Effector memory CD4-positive, alpha-beta T cell (primary cell): ENCODE measurements around the gene SIRT6.
A peak's percentile ranks its signal among the peaks of the same experiment; 100 is the strongest.
"Not testable (repeated sequence)": the region's sequence is repeated elsewhere in the genome, so short reads cannot be mapped to it uniquely, and the experiment has no call there.

ENCODE experiments used
- DNase-seq, 3 donors: peaks; one replicate each; pipeline ENCODE4 v3.0.0-alpha.2; 2020
- H3K27ac ChIP-seq: 2 replicates; pipeline ENCODE4 v1.7.0; 2013; ENCODE audit warnings: mild to moderate bottlenecking, low read length, moderate library complexity; ENCODE audit not compliant: insufficient read depth, poor library complexity, severe bottlenecking
- H3K27me3 ChIP-seq: replicated peaks from 2 replicates; pipeline ENCODE4 v1.7.0; 2013; ENCODE audit warnings: mild to moderate bottlenecking, low read length; ENCODE audit not compliant: insufficient read depth, control insufficient read depth, poor library complexity, severe bottlenecking
- H3K36me3 ChIP-seq: 2 replicates; pipeline ENCODE4 v1.7.0; 2013; ENCODE audit warnings: mild to moderate bottlenecking, low read length, moderate library complexity; ENCODE audit not compliant: control insufficient read depth, insufficient read depth
- H3K4me1 ChIP-seq: 2 replicates; pipeline ENCODE4 v1.7.0; 2013; ENCODE audit warnings: low read length, mild to moderate bottlenecking; ENCODE audit not compliant: control insufficient read depth, insufficient read depth, poor library complexity, severe bottlenecking
- H3K4me3 ChIP-seq: 2 replicates; pipeline ENCODE4 v1.7.0; 2013; ENCODE audit warnings: low read length, low read depth, mild to moderate bottlenecking; ENCODE audit not compliant: insufficient read depth, poor library complexity, severe bottlenecking
- H3K9me3 ChIP-seq: 2 replicates; pipeline ENCODE4 v1.7.0; 2013; ENCODE audit warnings: mild to moderate bottlenecking, low read length, moderate library complexity; ENCODE audit not compliant: control insufficient read depth

Gene SIRT6

DNA sequence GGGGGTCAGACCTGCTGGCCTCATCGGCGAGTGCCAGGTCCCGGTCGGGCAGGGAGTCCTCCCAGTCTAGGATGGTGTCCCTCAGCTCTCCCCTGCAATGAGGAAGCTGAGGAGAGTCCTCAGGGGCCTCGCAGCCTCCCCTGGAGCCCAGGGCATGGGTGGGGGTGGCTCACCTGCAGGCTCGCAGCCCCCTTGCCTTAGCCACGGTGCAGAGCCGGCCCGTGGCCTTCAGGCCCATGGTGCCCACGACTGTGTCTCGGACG is 6.8 kb downstream of the SIRT6 start:
- Histone ChIP-seq H3K4me3 (no peak overlapping the region), H3K27me3 (no peaks in the 10 kb centered on the region), H3K36me3 (peaks cover 19% of the 10 kb centered on the region), H3K9me3 (no peaks in the 10 kb centered on the region), H3K27ac (no peak overlapping the region), H3K4me1 (peaks cover 8% of the 10 kb centered on the region)
- DNase-seq, result no peak

GRCh38 chr19:4174895-4175668 is 7.3 kb downstream of the SIRT6 start:
- Histone ChIP-seq H3K27ac (no peak overlapping the region), H3K4me1 (peaks cover 3% of the 10 kb centered on the region), H3K27me3 (no peaks in the 10 kb centered on the region), H3K4me3 (no peak overlapping the region), H3K9me3 (no peaks in the 10 kb centered on the region), H3K36me3 (peaks cover 19% of the 10 kb centered on the region)
- DNase-seq, result no peak

DNA sequence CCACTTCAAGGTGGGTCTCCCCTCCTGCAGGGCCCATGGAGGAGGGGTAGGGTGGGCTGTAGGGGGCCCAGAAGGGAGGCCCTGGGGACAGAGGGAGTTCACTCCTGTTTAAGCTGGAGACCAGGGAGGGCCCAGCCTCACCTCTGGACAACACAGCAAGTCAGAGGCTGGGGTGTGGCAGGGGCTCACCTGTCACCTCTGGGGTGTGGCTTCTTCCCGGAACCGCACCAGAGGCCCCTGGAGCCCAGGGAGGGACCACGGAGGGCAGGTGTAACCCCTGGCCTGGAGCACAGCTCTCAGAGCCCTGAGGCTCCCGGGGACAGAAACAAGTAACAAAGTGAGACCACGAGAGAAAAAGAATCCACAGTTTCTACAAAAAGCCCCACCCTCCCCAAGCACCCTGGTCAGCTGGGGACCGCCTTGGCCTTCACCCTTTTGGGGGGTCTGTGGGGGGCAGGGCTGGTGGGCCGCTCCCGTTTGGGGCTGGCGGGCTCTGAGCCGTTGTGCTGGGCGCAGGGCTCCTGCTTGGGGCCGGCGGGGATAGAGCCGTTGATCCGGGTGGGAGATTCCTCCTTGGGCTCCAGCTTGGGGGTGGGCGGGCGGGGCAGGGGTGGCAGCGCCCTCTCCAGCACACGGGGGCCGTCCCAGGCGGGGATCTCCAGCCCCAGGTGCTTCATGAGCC is 8.0 kb downstream of the SIRT6 start:
- Histone ChIP-seq H3K9me3 (no peaks in the 10 kb centered on the region), H3K36me3 (peaks cover 16% of the 10 kb centered on the region), H3K27me3 (no peaks in the 10 kb centered on the region), H3K4me3 (no peak overlapping the region), H3K27ac (no peak overlapping the region), H3K4me1 (peaks cover 3% of the 10 kb centered on the region)
- no peak for DNase-seq

DNA sequence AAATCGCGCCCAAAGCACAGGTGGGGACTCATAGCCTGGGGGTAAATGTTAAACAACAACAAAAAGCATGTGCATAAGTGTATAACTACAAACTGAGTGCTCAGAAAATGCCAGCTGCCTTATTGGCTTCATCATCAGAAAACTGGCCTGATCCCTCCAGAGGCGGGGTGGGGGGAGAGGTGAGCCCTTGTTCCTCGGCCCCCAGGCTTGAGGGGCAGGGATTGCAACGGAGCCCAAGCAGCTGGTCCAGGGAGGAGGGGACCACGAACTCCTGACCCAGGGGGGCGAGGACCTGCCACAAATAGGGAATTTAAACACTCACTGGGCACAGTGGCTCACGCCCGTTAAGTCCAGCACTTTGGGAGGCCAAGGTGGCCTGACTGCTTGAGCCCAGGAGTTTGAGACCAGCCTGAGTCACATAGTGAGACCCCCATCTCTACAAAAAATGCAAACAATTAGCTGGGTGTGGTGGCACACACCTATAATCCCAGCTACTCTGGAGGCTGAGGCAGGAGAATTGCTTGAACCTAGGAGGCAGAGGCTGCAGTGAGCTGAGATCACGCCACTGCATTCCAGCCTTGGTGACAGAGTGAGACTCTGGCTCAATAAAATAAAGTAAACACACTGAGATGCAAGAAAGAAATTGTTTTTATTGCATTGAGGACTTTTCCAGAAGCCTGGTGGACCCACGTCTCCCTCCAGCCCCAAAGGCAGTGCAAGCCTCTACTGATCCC is 8.7 kb downstream of the SIRT6 start:
- H3K9me3 ChIP-seq, result no peaks in the 10 kb centered on the region
- H3K27me3 ChIP-seq, result no peaks in the 10 kb centered on the region

DNA sequence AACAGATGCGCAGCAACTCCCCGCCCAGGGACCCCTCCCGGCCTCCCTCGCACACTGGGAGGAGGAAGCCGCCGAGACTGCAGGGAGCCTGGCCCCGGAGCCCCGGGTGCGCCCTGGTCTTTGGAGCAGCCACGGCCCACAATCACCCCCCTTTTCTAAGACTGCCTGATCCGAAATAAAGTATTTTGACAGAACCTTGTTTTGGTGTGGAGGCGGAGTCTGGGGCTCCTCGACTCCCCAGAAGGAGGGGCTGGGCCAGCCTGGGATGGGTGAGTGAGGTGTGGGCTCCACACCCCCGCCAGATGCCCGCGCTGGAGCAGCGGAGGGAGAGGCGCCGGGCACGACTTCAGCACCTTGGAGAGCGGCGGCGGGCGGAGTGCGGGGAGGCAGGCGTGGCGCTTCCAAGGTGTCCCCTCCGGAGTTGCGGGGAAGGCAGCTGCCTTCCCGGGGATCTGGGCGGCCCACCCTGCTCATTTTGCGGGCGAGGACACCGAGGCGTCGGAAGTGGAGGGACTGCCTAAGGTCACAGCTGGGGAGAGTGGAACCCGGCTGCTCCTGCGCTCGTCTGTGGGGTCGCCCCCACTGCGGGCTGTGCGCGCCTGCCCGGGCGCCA is 9.4 kb downstream of the SIRT6 start:
- H3K36me3 ChIP-seq, result peaks cover 16% of the 10 kb centered on the region
- H3K4me3 ChIP-seq, result no peak overlapping the region
- no peaks in the 10 kb centered on the region for H3K9me3 ChIP-seq
- peak; percentile 41 to 53 (median 44) for DNase-seq
- peaks cover 3% of the 10 kb centered on the region for H3K4me1 ChIP-seq
- H3K27ac ChIP-seq, result no peak overlapping the region
- H3K27me3 ChIP-seq, result no peaks in the 10 kb centered on the region

More for the DNA sequence above, 8.7 kb downstream of the SIRT6 start:
- Histone ChIP-seq H3K27ac (no peak overlapping the region), H3K4me1 (peaks cover 3% of the 10 kb centered on the region), H3K4me3 (no peak overlapping the region), H3K36me3 (peaks cover 16% of the 10 kb centered on the region)
- no peak for DNase-seq

GRCh38 chr19:4171676-4172075 is 10.7 kb downstream of the SIRT6 start:
- no peak for DNase-seq
- H3K36me3 ChIP-seq, result peaks cover 9% of the 10 kb centered on the region
- no peaks in the 10 kb centered on the region for H3K27me3 ChIP-seq
- peaks cover 3% of the 10 kb centered on the region for H3K4me1 ChIP-seq
- H3K9me3 ChIP-seq, result no peaks in the 10 kb centered on the region
- no peak overlapping the region for H3K27ac ChIP-seq
- no peak overlapping the region for H3K4me3 ChIP-seq

GRCh38 chr19:4164262-4164661 is 18.1 kb downstream of the SIRT6 start:
- Histone ChIP-seq H3K36me3 (no peaks in the 10 kb centered on the region), H3K9me3 (no peaks in the 10 kb centered on the region), H3K27ac (no peak overlapping the region), H3K4me3 (no peak overlapping the region), H3K4me1 (no peaks in the 10 kb centered on the region), H3K27me3 (no peaks in the 10 kb centered on the region)
- no peak for DNase-seq

DNA sequence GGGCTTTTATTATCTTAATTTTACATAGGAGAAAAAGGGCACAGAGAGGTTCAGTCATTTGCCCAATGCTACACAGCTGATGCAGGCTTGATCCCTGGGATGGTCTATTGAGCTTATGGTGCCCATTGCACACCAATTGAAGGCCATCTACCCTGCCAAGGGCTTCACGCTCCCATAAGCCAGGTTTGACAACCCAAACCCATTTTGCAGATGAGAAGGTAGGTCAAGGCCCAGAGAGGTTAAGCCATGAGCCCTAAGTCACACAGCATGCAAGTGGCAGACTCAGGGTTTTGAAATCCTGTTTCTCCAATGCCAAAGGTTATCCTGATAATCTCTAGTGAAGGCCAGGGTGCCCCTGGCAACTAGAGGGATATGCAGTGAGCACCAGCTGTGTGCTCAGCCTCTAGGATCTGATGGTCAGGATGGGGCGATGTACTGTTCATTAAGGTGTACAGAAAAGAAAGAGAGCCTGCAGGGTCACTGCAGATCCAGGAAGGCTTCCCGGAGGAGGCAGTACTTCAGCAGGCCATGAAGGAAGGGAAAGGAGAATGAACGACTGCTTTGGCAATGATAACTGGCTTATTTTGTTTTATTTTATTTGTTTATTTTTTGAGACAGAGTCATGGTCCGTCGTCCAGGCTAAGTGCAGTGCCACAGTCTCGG is 20.8 kb downstream of the SIRT6 start:
- H3K36me3 ChIP-seq, result no peaks in the 10 kb centered on the region
- H3K27ac ChIP-seq, result no peak overlapping the region
- H3K9me3 ChIP-seq, result no peaks in the 10 kb centered on the region
- DNase-seq, result no peak
- H3K27me3 ChIP-seq, result no peaks in the 10 kb centered on the region
- no peaks in the 10 kb centered on the region for H3K4me1 ChIP-seq
- no peak overlapping the region for H3K4me3 ChIP-seq

DNA sequence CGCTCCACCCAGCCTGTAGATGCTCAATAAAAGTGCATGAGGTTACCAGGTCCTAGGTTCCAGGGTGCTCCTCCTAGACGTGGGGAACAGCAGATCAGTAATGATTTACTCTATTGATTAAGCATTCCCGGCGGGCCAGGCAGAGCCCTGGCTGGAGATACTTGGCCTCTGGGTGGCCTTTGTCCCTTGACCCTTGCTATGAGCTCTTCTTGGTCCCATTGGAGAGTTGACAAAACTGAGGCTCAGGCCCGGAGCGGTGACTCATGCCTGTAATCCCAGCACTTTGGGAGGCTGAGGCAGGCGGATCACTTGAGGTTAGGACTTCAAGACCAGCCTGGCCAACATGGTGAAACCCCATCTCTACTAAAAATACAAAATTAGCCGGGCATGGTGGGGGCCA is 24.4 kb downstream of the SIRT6 start:
- DNase-seq, H3K36me3 ChIP-seq, H3K4me3 ChIP-seq, H3K4me1 ChIP-seq, H3K27ac ChIP-seq, H3K9me3 ChIP-seq, H3K27me3 ChIP-seq: not testable (repeated sequence)
